GM19043 (cell line): ENCODE data around the gene CCDC51.
"Not testable (repeated sequence)": the region's sequence is repeated elsewhere in the genome, so short reads cannot be mapped to it uniquely, and the experiment has no call there.

ENCODE experiments used
- ATAC-seq: cut with Tn5 transposase; IDR thresholded peaks from one replicate; pipeline ENCODE4 v1.9.1; 2021; ENCODE audit warnings: low read depth; ENCODE audit not compliant: unreplicated experiment

Gene CCDC51

DNA sequence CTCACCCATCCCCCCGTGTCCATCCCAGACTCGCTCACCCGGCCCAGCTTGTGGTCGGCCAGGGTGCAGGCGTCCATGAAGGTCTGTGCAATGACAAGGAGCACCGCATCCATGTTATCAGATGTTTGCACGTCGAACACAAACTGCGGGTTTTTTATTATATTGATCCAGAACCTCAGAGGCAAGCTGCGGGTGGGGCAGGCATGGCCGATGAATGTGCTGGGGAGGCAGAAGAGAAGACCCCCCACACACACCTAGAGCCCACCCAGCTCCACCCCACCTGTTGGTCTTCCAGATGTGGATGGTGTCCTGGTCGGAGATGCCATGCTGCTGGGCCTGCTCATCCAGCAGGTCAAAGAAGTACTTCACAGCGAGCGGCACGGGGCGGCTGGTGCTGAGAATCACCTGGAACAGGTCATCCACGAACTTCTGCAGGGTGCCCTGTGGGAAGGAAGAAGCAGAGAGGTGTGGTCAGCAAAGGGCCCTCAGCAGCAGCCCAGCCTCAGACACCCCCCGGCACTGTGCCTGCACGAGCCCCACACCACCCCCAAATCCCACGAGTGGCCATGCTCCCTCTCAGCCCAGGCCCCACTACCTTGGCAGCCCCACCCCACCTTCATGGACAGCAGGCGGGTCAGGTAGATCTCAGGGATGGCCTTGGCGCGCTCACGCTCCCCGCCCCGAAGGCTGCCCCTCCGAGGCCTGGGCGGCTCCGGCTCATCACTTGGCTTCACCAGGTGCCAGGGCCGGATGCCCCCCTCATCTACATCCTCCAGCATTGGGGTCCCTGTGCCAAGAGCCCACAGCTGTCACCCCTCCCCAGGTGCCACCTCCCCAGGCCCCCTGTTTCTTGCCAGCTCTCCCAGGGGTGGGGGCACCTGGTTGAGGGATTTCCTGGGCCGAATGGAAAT is 30.4 kb downstream of the CCDC51 start:
- ATAC-seq: no peak

DNA sequence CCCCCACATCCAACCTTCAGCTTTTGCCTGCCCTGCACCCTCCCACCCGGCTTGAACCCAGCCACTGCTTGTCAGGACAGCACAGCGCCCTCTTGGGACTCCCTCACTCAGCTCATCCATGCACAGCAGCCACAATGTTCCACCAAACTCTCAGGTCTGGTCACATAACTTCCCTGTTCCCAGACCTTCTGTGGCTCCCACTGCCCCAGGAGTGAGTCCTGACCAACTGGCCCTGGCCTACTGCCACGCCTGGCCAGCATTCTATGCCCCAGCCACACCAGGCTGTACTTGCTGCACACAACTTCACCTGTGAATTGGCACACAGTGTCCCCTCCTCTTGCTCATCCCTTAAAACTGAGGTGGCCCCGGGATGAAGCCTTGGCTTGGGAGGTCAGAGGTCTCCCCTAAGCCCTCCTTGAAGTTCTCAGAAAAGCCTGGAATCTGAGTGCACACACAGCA is 31.1 kb downstream of the CCDC51 start:
- ATAC-seq: no peak

DNA sequence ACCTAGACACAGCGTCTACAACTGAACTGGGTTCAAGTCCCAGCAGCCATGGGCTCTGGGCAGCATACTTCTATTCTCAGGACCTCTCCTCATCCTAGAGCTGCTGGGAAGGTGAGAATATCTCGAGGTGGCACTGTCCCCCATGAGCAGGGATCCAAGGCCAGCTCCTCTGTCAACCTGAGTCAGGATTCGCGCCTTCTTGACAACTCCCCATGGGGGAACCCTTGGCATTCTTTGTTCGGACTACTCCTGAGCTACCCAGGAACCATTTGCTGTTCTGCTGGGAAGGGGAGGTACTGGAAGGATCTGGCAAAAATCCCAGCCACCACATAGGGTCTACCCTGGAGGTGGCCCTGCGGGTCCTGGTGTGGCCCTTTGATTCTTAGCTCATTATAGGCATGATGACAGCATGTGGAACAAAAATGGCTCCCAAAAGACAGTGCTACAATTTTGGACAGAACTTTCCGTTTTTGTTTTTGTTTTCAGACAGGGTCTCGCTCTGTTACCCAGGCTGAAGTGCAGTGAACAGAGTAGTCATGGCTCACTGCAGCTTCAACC is 32.3 kb downstream of the CCDC51 start:
- ATAC-seq: no peak

DNA sequence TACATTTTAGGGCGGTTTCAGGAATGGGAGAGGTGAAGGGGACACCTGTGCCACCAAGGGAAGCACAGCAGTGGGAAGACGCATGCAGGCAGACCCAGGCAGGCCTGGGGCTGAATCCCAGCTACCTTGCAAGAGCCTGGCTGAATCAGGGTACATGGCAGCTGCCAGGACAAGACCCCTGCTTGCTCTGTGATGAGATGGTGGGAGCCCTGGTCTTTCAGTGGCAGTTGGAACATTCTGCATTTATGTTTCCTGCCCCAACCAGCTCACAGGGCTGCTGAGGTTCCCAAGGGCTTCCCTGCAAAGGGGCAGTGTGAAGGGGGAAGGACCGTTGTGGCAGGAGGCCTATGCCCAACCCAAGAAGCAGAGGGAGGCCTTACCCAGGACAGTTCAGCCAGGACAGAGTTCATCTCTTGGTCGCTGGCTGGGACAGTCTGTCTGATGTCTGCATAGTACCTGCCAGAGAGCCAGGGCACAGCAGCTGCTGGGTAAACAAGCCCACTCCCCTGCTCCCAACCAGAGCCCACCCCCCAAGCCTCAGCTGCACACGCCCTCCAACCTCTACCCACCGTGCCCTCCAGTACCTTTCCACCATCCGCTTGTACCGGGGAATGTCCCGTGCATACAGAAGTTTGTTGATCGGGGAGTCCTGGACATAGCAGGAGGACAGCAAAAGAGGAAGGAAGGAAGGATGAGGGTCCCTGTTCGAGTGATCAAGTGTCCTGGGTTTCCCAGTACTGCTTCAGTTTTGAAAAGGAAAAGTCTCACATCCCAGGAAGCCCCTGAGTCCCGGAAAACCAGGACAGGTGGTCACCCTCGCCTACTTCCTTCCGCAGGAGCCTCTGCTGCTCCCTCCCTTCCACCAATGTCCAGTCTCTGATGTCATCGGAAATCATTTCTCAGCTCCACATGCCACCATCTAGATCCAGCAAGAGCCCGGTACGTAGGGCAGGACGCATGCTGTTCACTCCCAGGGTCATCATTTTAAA is 33.2 kb downstream of the CCDC51 start:
- no peak for ATAC-seq

DNA sequence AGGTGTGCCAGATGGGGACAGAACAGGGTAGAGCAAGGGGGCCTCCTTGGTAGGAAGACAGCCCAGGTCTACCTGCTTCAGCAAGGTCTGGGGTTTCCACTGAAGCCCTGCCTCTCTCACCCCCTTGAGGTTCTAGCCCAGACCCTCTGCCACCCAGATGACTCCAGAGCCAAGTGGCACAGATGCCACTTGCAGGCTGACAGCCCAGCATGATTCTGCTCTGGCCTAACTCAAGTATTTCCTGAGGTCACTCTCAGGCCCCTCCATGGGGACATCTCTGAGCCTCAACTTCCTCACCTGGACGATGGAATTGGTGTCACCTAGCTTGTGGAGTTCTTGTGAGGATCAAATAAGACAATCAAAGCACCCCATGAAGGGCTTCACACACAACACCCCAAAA is 33.9 kb downstream of the CCDC51 start:
- no peak for ATAC-seq

DNA sequence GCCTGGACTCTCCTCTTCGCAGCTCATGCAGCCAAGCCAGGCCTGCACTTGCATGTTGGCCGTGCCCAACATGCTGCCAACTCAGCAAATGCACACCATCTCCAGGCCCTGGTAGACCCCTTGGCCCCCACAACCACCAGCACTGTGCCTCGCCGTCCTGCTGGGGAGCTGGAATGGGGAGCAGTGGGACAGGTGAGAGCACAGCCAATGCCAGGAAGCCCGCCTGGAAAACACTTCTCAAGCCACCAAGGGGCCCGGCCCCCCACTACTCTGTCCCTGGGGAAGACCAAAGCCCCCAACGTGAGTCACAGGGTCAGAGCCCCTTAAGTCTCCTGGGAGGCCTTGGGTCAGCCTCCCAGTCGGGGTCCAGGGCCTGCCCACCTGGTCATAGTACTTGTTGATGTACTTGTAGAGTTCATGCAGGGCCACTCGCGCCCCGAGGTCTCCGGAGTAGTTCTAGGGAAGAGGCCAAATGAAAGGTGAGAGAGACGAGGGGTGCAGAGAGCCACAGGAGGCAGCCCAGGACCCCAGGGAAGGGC is 34.5 kb downstream of the CCDC51 start:
- no peak for ATAC-seq

DNA sequence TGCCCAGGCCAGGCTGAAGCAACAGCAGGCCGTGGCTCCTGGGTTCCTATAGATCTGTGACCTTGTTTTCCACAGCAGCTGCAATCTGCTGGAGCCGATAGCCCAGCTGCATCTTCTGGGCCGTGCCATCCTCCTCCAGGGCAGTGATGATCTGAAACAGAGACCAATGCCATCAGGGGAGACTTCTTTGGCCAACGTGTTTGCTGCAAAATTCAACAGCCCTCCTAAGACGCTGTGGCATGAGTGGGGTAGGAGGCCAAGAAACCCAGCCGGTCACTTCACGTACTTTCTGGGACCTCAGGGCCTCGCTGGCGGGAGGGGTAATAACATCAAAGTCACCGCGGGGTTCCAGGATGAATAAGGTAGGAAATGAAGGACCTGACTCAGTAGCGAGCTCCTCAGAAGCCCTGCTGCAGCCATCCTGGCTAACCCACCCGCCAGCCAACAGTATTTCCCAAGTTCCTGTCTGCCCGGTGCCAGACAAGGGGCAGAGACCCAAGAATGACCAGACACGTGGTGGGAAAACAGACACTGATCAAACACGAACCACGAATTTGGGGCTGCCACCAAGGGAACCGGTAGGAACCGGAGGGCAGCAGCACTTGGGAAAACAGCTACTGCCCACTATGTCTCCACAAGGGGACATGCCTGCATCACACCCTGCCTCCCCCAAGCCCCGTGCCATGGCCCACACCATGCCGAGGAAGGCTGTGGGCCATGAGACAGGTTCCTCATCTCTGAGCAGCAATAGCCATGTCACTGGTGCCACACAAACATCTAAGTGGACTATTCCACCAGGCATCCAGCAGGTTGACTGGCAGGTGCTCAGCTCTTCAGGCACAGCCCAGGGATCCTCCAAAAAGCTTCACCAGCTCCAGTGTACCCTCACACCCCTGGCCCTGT is 35.2 kb downstream of the CCDC51 start:
- no peak for ATAC-seq

DNA sequence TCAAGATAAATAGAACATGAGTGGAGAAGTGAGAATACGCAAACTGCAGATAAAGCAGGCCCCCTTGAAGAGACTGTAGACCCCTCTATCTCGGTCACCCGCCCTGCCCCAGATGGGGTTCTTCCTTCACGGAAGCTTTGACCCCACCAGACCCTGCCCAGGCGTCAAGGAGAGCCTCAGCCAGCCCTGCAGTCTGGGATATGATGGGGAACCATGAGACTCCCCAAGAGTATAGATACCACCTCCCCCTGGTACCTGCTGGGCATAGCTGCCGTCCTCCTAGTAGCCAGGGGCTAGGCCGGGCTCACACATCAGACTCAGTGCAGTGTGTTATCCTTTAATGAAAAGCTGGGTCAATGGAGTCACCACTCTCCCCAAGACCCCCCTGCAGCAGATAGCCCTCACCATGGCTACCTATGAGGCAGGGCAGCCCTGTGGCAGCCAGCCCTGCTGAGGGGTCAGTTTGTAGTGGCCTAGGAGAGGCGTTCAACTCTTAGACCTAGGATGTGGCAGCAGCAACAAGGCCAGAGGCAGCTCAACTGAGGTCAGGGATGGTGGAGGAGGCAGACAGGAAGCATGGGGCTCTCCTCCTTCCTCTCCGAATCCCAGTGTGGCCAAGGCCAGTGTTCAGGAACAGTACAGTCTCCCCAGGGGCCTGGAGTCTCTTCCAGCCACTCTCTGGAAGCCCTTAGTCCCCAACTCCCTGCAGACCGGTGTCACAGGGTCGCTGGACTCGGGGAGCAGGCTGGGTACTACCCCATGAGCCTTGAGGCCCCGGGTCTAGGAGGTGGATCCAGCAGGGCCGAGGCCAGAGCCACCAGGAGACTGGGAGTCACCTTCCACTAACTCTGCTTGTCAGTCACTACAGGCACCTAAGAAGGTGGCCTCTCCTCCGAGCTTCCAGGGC is 36.1 kb downstream of the CCDC51 start:
- no peak for ATAC-seq

DNA sequence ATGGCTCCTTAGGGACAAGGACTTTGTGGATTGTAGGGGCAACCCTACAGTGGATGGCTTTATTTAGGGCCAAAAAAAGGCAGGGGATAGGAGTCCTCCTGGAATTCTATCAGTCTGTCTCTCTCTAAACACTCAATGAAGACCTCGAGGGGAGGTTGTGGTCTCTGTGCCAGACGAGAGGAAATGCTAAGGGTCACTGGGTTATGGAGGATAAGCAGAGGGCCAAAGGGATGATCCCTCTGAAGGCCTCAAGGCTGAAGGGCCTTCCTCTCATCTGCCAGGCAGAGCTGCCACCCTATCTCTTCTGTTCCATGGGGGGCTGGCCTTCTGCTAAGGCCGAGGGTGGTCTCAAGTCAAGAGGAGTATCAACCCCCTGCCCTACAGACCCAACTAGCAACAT is 37.0 kb downstream of the CCDC51 start:
- ATAC-seq: no peak

DNA sequence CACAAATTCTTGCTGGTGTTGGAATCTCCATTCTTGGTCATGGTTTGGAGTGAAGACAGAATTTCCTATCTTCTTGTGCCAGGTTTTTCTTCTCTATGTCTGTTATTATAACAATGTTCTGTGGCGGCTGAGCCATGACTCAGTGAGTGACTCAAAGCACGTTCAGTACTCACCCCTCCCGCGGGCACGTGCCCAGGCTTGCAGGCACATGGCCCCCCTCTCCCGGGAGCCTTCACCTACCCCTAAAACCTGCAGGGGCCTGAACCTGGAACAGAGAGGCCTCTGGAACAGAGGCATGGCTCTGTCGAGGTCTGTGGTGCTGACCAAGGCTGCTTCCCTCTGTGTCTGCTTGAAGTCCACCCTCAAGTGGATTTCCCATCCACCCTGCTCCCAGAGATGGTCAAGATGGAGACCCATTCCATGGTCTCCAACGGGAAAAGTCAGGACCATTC is 37.6 kb downstream of the CCDC51 start:
- no peak for ATAC-seq

DNA sequence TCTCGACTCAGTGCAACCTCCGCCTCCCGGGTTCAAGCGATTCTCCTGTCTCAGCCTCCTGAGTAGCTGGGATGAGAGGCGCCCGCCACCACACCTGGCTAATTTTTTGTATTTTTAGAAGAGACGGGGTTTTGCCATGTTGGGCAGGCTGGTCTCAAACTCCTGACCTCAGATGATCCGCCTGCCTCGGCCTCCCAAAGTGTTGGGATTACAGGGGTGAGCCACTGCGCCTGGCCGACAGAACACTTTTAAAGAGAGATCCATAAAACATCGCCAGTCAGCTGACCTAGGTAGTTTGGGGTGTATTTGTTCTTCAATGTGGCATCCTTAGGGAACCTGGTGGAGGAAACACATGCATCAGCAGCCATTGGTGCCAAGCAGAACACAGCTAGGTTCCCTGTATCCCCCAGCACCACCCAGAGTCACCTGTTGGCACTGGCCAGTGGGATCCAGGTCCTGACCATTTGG is 38.5 kb downstream of the CCDC51 start:
- not testable (repeated sequence) for ATAC-seq

DNA sequence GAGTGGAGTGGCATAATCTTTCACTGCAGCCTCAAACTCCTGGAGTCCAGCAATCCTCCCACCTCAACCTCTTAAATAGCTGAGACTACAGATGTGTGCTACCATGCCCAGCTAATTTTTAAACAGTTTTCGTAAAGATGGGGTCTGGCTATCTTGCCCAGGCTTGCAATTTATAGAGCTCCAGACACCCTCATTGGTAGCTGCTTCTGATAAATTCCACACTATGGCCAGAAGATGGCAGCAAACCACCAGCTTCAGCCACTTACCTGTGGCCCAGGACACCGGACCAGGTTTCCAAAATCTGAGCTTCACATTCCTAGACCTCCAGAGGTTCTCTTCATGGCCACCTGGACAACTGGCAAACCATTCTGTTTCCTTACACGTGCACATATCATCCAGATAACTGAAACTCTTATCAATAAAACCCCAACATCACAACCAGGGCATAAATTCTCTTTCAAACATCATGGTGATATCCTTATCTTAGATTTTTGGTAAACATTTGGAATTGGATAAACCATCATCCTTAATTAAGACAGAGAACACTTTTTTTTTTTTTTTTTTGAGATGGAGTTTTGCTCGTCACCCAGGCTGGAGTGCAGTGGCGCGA is 39.0 kb downstream of the CCDC51 start:
- ATAC-seq: no peak

DNA sequence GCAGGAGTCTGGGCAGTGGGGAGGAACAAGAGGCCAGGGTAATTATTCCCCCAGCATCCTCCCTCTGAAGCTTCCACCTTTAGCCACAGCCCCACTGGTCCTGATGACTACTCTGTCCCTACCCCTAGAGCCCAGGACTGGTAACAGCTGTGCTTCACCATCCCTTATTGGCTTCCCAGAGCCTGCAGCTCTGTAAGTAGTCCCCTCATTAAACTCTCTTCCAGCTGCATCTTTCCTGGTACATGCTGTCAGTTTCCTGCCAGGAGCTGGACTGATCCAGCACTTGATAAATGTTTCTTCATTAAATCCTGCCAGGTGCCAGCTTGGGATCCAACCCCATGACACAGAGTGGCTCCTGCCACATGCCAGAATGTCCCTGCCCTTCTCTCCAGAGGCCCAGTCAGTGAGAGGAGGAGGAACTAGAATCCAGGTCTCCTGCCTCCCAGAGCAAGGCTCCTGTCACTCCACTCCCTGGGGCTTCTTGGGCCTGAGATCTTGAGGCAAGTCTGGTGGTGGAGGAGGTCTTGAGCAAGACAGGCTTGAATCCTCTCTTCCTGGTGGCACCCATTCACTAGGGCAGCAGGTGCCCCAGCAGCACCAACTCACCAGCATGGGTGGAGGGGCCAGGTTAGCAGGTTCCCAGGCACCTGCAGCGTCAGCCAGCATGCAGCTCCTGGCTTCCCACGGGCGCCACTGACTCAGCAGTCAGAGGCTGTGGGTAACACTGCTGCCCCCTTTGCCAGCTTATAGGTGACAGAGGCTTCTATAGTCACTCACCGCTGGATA is 40.3 kb downstream of the CCDC51 start:
- ATAC-seq: no peak

DNA sequence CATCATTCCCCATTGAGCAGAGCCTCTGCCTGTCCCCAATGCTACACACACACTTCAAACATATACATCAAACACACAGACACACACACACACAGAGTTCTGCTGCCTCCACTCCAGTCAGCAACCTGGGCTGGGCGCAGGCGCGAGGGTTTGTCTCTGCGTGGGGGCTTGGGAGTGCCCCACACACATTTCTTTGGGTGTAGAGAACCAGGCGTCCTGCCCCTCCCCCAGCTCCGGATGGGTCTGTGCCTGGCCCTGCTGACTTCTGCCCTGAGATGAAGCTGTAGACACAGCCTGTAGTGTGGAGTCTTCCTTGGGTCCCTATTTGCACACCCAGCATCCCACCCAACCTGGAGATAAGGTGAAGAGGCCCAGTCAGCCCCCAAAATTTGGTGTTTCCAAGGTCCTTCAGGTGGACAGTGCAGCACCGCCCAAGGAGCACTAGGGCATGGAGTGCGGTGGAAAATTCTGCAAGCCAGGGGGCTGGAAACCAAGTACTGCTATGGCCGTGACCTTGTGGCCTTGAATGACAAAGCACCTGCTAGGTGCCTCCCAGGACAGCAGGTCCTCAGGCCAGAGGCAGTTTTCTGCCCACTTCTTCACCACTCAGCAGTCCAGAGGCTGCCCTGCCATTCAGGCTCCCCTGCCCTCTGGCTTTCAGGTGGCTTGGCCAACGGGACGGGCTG is 41.1 kb downstream of the CCDC51 start:
- ATAC-seq: no peak

DNA sequence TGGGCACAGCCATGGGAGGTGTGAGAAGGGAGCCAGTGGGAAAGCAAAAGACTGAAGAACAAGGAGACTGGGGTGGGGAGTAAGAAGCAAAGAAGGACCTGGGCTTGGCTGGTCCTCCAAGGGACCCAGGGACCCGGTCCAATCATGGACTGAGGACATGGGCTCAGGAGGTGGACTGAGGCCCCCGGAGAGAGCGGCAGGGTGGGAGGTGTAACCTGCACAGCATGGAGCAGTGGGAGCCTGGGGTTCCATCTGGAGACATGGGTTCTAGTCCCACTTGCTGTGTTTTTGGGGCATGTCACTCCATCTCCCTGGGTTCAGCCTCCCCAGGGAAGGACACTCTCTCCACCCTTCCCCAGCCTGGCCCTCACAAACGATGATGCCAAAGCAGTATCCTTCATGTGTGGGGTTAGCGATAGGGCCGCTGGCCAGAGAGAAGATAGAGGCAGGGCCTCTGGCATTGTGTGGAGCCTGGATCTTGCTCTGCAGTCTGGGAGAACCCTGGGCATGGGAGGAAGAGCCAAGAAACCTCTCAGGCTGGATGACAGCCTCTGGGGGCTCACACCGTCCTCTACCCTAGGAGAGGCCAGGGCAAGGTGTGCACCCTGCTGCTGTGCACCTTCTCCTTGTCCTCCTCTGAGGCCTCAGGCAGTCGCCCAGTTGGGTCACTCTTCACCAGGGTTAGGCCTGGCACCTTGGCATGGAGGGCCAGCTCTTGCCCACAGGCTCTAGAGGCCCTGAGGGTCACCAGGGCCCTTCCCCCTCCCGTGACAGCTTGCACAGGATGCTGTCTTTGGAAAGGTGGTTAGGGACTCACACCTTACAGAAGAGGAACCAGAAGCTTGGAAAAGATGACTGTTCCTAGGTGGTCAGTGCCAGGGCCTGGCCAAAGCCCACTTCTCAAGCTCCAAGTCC is 41.9 kb downstream of the CCDC51 start:
- no peak for ATAC-seq

DNA sequence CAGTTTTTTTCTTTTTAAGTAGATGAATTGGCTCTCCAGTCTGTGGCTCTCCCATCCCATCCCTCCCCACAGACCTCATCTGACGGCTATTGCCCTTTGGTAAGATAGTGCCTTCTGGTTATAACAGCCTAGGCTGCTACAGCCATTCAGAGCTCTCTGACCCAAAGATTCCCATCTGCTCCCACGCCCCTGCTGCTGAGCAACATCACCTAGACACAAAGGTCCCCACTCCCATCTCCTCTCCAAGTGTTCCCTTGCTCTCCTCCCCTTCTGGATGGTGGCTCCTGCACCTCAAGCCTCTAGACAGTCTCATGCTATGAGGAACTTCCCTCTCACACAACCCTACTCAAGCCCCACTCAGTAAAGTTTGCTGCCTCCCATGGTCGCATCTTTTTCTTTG is 44.2 kb downstream of the CCDC51 start:
- ATAC-seq: no peak
